OCI-LY1 (cell line): ENCODE results near the gene S100A4.

Source experiments
- EZH2 ChIP-seq: fragments of 200-600 bp; sonication (generic), shearing (Covaris generic); IDR thresholded peaks from 2 replicates; pipeline ENCODE4 v1.8.0; 2017; ENCODE audit warnings: borderline replicate concordance, mixed run types, mild to moderate bottlenecking, antibody characterized with exemption, low read length, moderate library complexity, mixed read lengths
- TF ChIP-seq, protein P1 (sequence below): fragments of 200-600 bp; sonication (generic), shearing (Covaris generic); IDR thresholded peaks from 2 replicates; pipeline ENCODE4 v1.5.1; 2017; ENCODE audit warnings: mild to moderate bottlenecking, antibody characterized with exemption, low read length, moderate library complexity, mixed read lengths

DNA sequence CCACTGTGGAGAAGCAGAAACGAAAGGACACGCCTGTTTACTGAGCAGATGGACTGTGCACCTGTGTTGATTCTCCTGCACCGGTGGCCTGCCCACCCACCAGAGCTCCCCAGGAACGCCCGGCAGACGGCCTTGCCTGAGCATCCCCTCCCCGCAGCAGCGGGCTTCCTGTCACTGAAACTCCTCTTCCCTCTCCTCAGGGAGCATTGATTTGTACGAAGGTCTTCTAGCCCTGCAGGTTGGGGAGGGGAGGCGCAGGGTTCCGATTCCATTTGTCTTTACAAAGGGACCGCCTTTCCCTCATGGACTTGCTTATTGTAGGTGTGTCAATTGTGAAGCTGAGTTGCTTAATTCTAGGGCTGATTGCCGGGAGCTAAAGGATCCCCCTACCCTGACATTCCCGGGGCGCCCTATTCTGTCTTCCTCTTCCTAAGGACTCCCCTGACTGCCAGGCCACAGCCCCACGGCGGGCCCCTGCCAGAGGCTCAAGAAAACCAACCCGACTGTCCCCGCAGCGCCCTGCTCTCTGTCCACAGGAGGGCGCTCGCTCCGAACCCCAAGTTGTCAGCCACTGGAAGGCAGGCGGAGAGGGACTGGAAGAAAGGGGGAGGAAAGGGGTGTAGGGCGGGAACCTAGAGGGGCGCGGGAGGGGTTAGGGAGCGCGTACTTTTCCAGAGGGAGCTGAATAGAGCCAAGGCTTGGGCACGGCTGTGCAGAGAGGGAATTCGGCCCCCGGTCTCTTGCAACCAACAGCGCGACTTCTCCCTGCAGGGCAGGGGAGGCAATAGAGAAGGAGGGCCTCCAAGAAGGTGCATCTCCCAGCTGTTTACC is 12.6 kb downstream of the S100A4 start:
- TF ChIP-seq, protein P1, sequence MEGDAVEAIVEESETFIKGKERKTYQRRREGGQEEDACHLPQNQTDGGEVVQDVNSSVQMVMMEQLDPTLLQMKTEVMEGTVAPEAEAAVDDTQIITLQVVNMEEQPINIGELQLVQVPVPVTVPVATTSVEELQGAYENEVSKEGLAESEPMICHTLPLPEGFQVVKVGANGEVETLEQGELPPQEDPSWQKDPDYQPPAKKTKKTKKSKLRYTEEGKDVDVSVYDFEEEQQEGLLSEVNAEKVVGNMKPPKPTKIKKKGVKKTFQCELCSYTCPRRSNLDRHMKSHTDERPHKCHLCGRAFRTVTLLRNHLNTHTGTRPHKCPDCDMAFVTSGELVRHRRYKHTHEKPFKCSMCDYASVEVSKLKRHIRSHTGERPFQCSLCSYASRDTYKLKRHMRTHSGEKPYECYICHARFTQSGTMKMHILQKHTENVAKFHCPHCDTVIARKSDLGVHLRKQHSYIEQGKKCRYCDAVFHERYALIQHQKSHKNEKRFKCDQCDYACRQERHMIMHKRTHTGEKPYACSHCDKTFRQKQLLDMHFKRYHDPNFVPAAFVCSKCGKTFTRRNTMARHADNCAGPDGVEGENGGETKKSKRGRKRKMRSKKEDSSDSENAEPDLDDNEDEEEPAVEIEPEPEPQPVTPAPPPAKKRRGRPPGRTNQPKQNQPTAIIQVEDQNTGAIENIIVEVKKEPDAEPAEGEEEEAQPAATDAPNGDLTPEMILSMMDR: peak; percentile 95
- TF ChIP-seq EZH2: no peak
